ENCODE data around the gene TXNRD1. TPM values are rescaled to one million over a fixed set of nuclear protein-coding genes. Genes with fewer than 3 reads are reported as not detected.

TXNRD1 gene
- total RNA-seq, 6 experiments from 2014 or later = 40.3 to 153 (median 74.5) TPM

- 100% methylated on average over 1 of the region's 1 CpG for WGBS (ENCODE audit: insufficient coverage, low coverage, low lambda C conversion rate, missing lambda C conversion rate)
- Histone ChIP-seq H3K4me3 (no peak overlapping the region), H3K27ac (no peak overlapping the region), H3K9me3 (no peaks in the 10 kb centered on the region), H3K4me1 (no peaks in the 10 kb centered on the region), H3K27me3 (no peaks in the 10 kb centered on the region), H3K36me3 (no peaks in the 10 kb centered on the region)
- no peak for DNase-seq
- no peak for ATAC-seq
- TF ChIP-seq CTCF (IDR thresholded peaks at IDR 0.05) (no peak), POLR2A (IDR thresholded peaks at IDR 0.05) (no peak)
- intact Hi-C loops (cut with DNase I) = no loop called here
Observed at GRCh38 chr12:104243971-104244370, 28.4 kb downstream of the TXNRD1 start.

DNA sequence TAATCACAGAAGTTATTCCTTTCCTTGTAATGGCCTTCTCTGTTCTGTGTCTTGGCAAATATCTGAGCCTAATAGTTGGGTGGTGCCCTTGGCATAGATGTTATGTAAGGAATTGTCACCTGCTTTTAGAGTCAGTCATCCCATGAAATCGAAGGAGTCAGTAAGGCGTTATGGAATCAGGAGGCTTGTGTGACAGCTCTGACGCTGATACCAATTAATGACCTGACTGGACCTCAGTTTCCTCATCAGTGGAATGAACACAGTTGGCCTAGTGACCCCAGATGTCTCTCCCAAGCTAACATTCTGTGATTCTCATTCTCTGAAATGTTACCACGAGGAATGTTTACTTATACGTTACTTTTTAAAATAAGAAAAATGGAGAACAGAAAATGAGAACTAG, 32.1 kb downstream of the TXNRD1 start:
- 77% methylated on average over 5 of the region's 5 CpGs for WGBS (ENCODE audit: insufficient coverage, low coverage, low lambda C conversion rate, missing lambda C conversion rate)
- DNase-seq = no peak

DNA sequence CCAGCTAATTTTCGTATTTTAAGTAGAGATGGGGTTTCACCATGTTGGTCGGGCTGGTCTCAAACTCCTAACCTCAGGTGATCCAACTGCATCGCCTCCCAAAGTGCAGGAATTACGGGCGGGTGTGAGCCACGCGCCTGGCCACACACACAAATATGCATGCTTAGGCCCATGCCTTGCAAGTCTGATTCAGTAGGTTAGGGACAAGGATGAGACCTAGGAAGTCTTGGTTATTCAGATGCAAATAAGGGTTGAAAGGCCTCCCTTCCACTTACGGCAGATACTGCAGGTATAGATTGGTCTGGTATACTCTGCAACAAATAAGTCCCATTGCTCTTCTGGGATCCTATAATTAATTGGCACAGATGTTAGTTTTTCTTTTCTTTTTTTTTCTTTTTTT, 32.9 kb downstream of the TXNRD1 start:
- DNase-seq (no peak), ATAC-seq (no peak)
- H3K9me3 ChIP-seq = no peaks in the 10 kb centered on the region
- H3K4me1 ChIP-seq = no peaks in the 10 kb centered on the region
- WGBS (ENCODE audit: insufficient coverage, low coverage, low lambda C conversion rate, missing lambda C conversion rate) = 86% methylated on average over 7 of the region's 8 CpGs
- no peaks in the 10 kb centered on the region for H3K36me3 ChIP-seq
- H3K27me3 ChIP-seq = no peaks in the 10 kb centered on the region
- H3K27ac ChIP-seq = no peak overlapping the region
- intact Hi-C loops (cut with DNase I) = no loop called here
- no peak overlapping the region for H3K4me3 ChIP-seq
- TF ChIP-seq POLR2A (IDR thresholded peaks at IDR 0.05) (no peak), CTCF (IDR thresholded peaks at IDR 0.05) (no peak)

More for the DNA sequence above, 32.1 kb downstream of the TXNRD1 start:
- intact Hi-C loops (cut with DNase I) = no loop called here
- TF ChIP-seq CTCF (IDR thresholded peaks at IDR 0.05) (no peak), POLR2A (IDR thresholded peaks at IDR 0.05) (no peak)
- Histone ChIP-seq H3K4me3 (no peak overlapping the region), H3K36me3 (no peaks in the 10 kb centered on the region), H3K27ac (no peak overlapping the region), H3K4me1 (no peaks in the 10 kb centered on the region), H3K9me3 (no peaks in the 10 kb centered on the region), H3K27me3 (no peaks in the 10 kb centered on the region)
- ATAC-seq = no peak

DNA sequence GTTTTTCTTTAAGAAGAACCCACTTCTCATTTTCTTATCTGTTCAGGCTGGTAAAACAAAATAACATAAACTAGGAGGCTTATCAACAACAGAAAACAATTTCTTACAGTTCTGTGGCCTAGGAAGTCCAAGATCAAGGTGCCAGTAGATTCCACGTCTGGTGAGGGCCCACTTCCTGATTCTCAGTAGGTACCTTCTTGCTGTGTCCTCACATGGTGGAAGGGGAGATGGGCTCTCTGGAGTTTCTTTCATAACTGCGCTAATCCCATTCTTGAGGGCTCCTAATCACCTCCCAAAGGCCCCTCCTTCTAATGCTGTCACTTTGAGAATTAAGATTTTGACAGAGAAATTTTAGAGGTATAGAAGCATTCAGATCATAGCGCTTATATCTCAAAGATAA, 33.4 kb downstream of the TXNRD1 start:
- TF ChIP-seq CTCF (IDR thresholded peaks at IDR 0.05) (no peak), POLR2A (IDR thresholded peaks at IDR 0.05) (no peak)
- intact Hi-C loops (cut with DNase I) = no loop called here
- Histone ChIP-seq H3K9me3 (no peaks in the 10 kb centered on the region), H3K4me3 (no peak overlapping the region), H3K27ac (no peak overlapping the region), H3K4me1 (no peaks in the 10 kb centered on the region), H3K36me3 (no peaks in the 10 kb centered on the region), H3K27me3 (no peaks in the 10 kb centered on the region)
- WGBS (ENCODE audit: insufficient coverage, low coverage, low lambda C conversion rate, missing lambda C conversion rate) = 76% methylated on average over 3 of the region's 3 CpGs
- DNase-seq (no peak), ATAC-seq (no peak)

DNA sequence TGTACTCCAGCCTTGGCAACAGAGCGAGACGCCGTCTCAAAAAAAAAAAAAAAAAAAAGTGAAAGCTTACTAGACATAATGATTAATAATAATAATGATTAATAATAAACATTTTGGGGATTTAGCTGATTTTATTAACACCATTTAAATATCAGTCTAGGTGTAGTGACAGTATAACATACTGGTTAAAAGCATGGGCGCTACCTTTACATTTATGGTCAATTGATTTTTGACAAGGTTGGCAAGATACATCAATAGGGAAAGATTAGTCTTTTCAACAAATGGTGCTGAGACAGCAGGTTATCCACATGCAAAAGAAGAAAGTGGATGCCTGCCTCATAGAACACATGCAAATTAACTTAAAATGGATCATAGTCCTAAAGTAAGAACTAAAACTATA, 34.3 kb downstream of the TXNRD1 start:
- 92% methylated on average over 1 of the region's 4 CpGs for WGBS (ENCODE audit: insufficient coverage, low coverage, low lambda C conversion rate, missing lambda C conversion rate)
- TF ChIP-seq CTCF (IDR thresholded peaks at IDR 0.05) = no peak
- no peak for TF ChIP-seq POLR2A (IDR thresholded peaks at IDR 0.05)
- no peaks in the 10 kb centered on the region for H3K9me3 ChIP-seq
- H3K4me1 ChIP-seq = no peaks in the 10 kb centered on the region
- no peak overlapping the region for H3K4me3 ChIP-seq
- H3K27me3 ChIP-seq = no peaks in the 10 kb centered on the region
- intact Hi-C loops (cut with DNase I) = no loop called here
- DNase-seq (no peak), ATAC-seq (no peak)
- no peaks in the 10 kb centered on the region for H3K36me3 ChIP-seq
- H3K27ac ChIP-seq = no peak overlapping the region

All from right lobe of liver (tissue), 6 donors.